Measurements from ENCODE around the gene COPS9.

GRCh38 chr2:240168041-240168440 lies 31.9 kb upstream of the COPS9 start:
- no peak for TF ChIP-seq EZH2 (IDR thresholded peaks at IDR 0.05; ENCODE audit: low read depth, unreplicated experiment)
- TF ChIP-seq CTCF (conservative IDR thresholded peaks at IDR 0.05; ENCODE audit: low read depth in 2 of 2) = no peak
- no peak for TF ChIP-seq EZH2phosphoT487 (IDR thresholded peaks at IDR 0.05; ENCODE audit: unreplicated experiment)
- no peak for TF ChIP-seq POLR2AphosphoS5 (IDR thresholded peaks at IDR 0.05; ENCODE audit: low read depth)

Data from GM23338 (cell line).